Measurements from ENCODE around the gene SLC12A9. TPM values are rescaled to one million over a fixed set of nuclear protein-coding genes. Genes with fewer than 3 reads are reported as not detected.
"Not testable (repeated sequence)": the region's sequence is repeated elsewhere in the genome, so short reads cannot be mapped to it uniquely, and the experiment has no call there.

The SLC12A9 gene
- 10 to 100 TPM; 27.1 to 37.7 (median 37.4) TPM for polyA plus RNA-seq (ENCODE audit: insufficient read length in 3 of 3)
- long read RNA-seq, donor 1, full-length matches to known transcripts, result 3 of 113 reads
- long read RNA-seq, donor 1, partial matches to known transcripts, result 97 of 113 reads
- long read RNA-seq, donor 1, other reads (novel, unspliced or antisense), result 13 of 113 reads
- long read RNA-seq, donor 2, full-length matches to known transcripts, result 4 of 4 reads
- long read RNA-seq, donor 2, partial matches to known transcripts, result 0 of 4 reads
- long read RNA-seq, donor 2, other reads (novel, unspliced or antisense), result 0 of 4 reads
- long read RNA-seq, donor 3, full-length matches to known transcripts, result 1 of 1 reads
- long read RNA-seq, donor 3, partial matches to known transcripts, result 0 of 1 reads
- long read RNA-seq, donor 3, other reads (novel, unspliced or antisense), result 0 of 1 reads
- long read RNA-seq, donor 4, full-length matches to known transcripts, result 3 of 3 reads
- long read RNA-seq, donor 4, partial matches to known transcripts, result 0 of 3 reads
- long read RNA-seq, donor 4, other reads (novel, unspliced or antisense), result 0 of 3 reads
- long read RNA-seq, donor 5, full-length matches to known transcripts, result 3 of 3 reads
- long read RNA-seq, donor 5, partial matches to known transcripts, result 0 of 3 reads
- long read RNA-seq, donor 5, other reads (novel, unspliced or antisense), result 0 of 3 reads
- long read RNA-seq, donor 6, full-length matches to known transcripts, result 4 of 4 reads
- long read RNA-seq, donor 6, partial matches to known transcripts, result 0 of 4 reads
- long read RNA-seq, donor 6, other reads (novel, unspliced or antisense), result 0 of 4 reads
- long read RNA-seq, donor 7, full-length matches to known transcripts, result 3 of 8 reads
- long read RNA-seq, donor 7, partial matches to known transcripts, result 5 of 8 reads
- long read RNA-seq, donor 7, other reads (novel, unspliced or antisense), result 0 of 8 reads
- long read RNA-seq, donor 8, partial matches to known transcripts, result 0 of 1 reads
- long read RNA-seq, donor 8, other reads (novel, unspliced or antisense), result 0 of 1 reads
- long read RNA-seq, donor 9, full-length matches to known transcripts, result 9 of 9 reads
- long read RNA-seq, donor 9, partial matches to known transcripts, result 0 of 9 reads
- long read RNA-seq, donor 9, other reads (novel, unspliced or antisense), result 0 of 9 reads
- long read RNA-seq, donor 10, full-length matches to known transcripts, result 5 of 77 reads
- long read RNA-seq, donor 10, partial matches to known transcripts, result 62 of 77 reads
- long read RNA-seq, donor 10, other reads (novel, unspliced or antisense), result 10 of 77 reads
- long read RNA-seq, donor 11, full-length matches to known transcripts, result 1 of 1 reads
- long read RNA-seq, donor 11, partial matches to known transcripts, result 0 of 1 reads
- long read RNA-seq, donor 11, other reads (novel, unspliced or antisense), result 0 of 1 reads
- long read RNA-seq, donor 12, full-length matches to known transcripts, result 9 of 16 reads
- long read RNA-seq, donor 12, partial matches to known transcripts, result 7 of 16 reads
- long read RNA-seq, donor 12, other reads (novel, unspliced or antisense), result 0 of 16 reads
- long read RNA-seq, donor 13, full-length matches to known transcripts, result 5 of 5 reads
- long read RNA-seq, donor 13, partial matches to known transcripts, result 0 of 5 reads
- long read RNA-seq, donor 13, other reads (novel, unspliced or antisense), result 0 of 5 reads
- long read RNA-seq, donor 14, full-length matches to known transcripts, result 7 of 50 reads
- long read RNA-seq, donor 14, partial matches to known transcripts, result 43 of 50 reads
- long read RNA-seq, donor 14, other reads (novel, unspliced or antisense), result 0 of 50 reads
- long read RNA-seq, donor 15, full-length matches to known transcripts, result 5 of 30 reads
- long read RNA-seq, donor 15, partial matches to known transcripts, result 25 of 30 reads
- long read RNA-seq, donor 15, other reads (novel, unspliced or antisense), result 0 of 30 reads
- long read RNA-seq, donor 16, partial matches to known transcripts, result 103 of 114 reads
- long read RNA-seq, donor 16, other reads (novel, unspliced or antisense), result 11 of 114 reads

DNA sequence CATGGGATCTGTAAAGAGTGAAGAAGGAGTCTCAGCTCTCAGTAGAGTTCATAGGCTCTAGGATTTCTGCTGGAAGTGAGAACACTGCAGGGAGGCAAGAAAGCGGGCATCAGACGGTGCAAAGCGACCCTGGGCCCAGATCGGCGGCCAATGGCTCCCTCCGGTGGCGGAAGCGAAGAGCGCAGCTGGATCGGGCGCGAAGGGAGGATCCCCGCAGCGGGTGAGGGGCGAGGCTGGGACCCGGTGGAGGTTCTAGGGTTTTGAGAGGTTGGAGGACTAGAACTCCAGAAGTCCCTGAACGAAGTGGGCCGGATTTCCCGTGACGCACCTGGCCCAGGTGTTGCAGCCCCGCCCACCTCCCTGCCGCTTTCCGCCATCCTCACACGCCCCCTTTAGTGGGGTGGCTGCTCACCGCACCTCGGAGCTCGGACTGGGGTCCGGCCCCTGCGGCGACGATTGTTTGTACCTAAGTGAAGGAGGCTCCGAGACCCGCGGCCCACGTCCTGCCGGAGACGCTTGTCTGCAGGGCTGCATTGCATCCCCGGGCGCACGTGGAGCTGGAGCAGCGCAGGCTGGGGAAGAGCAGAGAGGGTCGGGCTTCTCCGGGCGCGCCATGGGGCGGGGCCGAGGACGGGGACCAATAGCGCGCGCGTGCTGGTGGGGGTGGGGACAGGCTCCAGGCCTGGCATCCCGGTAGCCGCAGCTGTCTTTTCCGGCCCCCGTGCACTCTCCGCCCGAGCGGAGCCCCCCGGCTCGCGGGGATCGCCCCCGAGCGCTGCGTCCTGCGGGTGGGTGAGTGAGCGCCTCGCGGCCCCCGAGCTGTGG lies at the start of gene SLC12A9:
Gene SLC12A9 (plus strand): TSS at position 666 of the 825 bp plus-strand sequence. CDS start 1,485 bp downstream, outside the sequence.
- DNase-seq, result peak; percentile 89

DNA sequence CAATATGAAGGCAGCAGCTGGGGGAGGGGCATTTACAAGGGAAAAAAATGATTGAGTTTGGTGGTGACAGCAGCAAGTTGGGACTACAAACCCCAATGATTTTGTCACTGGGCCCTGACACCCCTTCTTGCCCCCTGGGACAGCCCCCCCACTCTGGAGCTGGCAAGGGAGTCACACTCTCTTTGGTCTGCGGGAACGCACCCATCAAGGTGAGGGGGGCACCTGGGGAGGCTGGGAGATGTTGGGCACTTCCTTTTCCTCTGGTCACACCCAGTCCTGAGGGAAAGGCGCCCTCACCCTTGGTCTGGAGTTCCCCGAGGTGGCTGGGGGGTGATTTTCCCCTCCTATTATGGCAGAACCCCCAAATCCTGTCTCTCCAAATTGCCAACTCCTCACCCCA lies 49.6 kb upstream of the SLC12A9 start:
- no peak for DNase-seq

GRCh38 chr7:100803398-100804161 lies 48.9 kb upstream of the SLC12A9 start:
- peak; percentile 78 for DNase-seq

GRCh38 chr7:100804681-100805431 lies 47.7 kb upstream of the SLC12A9 start:
- DNase-seq, result no peak

DNA sequence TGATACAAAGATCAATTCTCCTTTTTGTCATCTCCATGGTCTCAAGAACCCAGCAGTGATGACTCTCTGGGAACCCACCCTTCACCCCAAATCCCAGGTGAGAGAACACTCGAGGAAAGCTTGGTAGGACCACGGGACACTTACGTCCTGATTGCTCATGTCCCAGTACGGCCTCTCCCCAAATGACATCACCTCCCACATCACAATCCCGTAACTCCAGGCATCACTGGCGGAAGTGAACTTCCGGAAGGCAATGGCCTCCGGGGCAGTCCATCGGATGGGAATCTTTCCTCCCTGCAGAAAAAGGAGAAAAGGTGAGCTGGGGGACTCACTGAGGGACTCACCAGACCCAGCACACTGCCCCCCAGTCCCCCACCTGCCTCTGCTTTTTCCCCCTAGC lies 46.2 kb upstream of the SLC12A9 start:
- no peak for DNase-seq

GRCh38 chr7:100806883-100807282 lies 45.6 kb upstream of the SLC12A9 start:
- not testable (repeated sequence) for DNase-seq

DNA sequence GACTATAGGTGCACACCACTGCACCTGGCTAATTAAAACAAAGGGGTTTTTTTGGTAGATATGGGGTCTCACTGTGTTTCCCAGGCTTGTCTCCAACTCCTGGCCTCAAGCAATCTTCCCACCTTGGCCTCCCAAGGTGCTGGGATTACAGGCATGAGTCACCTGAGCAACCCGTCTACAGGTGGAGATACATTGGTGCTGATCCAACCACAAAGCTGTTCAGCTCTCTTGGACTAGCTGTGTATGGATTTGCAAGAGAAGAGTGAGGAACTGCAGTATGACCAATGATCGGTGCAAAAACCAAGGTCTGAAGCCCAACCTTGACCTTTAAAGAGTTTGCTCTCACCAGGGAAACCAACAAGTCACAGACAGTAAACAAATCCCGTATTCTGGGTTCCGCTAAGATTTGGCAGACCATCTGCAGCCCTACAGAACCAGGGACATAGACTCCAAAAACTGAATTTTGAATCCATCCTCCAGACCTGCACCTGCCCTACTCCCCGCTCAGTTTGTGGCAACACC lies 44.1 kb upstream of the SLC12A9 start:
- DNase-seq, result no peak

DNA sequence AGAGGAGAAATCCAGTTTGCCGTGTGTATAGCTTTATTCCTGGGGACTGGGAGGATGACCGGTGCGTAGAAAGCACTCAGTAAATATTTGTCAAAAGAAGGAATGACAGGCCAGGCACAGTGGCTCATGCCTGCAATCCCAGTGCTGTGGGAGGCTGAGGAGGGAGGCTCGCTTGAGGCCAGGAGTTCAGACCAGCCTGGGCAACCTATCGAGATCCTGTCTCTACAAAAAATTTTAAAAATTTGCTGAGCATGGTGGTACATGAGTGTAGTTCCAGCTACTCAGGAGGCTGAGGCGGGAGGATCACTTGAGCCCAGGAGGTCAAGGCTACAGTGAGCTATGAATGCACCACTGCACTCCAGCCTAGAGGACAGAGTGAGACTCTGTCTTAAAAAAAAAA lies 41.0 kb upstream of the SLC12A9 start:
- DNase-seq, result no peak

DNA sequence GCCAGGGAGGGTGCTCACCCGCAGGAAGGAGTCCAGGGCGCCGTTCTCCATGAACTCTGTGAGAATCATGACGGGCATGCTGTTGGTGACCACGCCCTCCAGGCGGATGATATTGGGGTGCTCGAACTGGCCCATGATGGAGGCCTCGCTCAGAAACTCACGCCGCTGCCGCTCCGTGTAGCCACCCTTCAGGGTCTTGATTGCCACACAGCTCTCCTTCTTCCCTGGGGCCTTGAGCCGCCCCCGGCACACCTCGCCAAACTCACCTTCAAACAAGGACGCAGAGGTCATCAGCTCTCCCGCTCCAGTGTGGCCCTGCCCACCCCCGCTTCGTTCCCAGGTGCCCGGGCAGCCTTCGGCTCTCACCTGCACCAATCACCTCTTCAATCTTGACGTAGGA lies 39.8 kb upstream of the SLC12A9 start:
- DNase-seq, result no peak

- DNase-seq, result not testable (repeated sequence)
These were observed 36.0 kb upstream of the SLC12A9 start for GRCh38 chr7:100816515-100816914.

GRCh38 chr7:100817097-100817496 lies 35.4 kb upstream of the SLC12A9 start:
- DNase-seq, result no peak

DNA sequence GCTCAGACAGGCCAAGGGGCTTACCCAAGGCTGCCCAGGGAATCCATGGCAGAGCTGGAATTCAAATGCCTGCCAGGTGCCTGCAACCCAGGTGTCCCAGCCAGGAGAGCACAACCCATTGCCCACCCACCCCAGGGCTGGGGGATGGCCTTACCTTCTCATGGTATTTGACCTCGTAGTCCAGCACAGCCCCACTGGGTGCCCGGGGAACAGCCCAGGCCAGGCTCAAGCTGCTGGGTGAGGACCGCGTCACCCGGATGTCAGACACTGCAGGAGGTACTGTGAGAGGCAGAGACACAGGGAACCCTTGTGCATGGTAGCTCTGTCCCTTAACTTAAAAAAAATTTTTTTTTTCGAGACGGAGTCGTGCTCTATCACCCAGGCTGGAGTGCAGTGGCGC lies 34.1 kb upstream of the SLC12A9 start:
- no peak for DNase-seq

- no peak for DNase-seq
These were observed 33.7 kb upstream of the SLC12A9 start for GRCh38 chr7:100818825-100819224.

- no peak for DNase-seq
These were observed 32.9 kb upstream of the SLC12A9 start for GRCh38 chr7:100819586-100819985.

- DNase-seq, result no peak
These were observed 30.0 kb upstream of the SLC12A9 start for GRCh38 chr7:100822236-100823139.

- no peak for DNase-seq
These were observed 29.4 kb upstream of the SLC12A9 start for GRCh38 chr7:100823140-100823525.
